ENCODE measurements around the gene SHISAL2B.

DNA sequence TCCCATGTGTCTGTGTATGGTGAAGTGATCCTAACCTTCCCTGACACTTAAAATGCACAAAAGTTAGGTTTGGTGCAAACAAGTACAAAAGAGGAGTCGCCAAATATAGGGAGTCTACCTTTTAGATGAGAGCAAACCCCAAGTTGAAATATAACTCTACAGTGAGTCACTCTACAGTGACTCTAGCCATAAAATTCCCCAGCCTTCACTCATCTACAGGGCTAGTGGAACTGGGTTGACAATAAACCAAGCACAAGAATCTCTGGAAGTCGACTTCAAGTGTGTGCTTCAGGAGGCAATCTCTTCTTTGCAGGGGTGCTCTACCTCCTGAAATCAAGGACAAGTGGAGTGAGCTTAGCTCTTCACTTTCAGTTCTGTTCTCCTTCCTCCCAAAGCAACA lies 3.3 kb downstream of the SHISAL2B start:
- no peak for TF ChIP-seq POLR2A (IDR thresholded peaks at IDR 0.05)
- TF ChIP-seq, protein P1, sequence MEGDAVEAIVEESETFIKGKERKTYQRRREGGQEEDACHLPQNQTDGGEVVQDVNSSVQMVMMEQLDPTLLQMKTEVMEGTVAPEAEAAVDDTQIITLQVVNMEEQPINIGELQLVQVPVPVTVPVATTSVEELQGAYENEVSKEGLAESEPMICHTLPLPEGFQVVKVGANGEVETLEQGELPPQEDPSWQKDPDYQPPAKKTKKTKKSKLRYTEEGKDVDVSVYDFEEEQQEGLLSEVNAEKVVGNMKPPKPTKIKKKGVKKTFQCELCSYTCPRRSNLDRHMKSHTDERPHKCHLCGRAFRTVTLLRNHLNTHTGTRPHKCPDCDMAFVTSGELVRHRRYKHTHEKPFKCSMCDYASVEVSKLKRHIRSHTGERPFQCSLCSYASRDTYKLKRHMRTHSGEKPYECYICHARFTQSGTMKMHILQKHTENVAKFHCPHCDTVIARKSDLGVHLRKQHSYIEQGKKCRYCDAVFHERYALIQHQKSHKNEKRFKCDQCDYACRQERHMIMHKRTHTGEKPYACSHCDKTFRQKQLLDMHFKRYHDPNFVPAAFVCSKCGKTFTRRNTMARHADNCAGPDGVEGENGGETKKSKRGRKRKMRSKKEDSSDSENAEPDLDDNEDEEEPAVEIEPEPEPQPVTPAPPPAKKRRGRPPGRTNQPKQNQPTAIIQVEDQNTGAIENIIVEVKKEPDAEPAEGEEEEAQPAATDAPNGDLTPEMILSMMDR (IDR thresholded peaks at IDR 0.05): no peak
- no peak for TF ChIP-seq EP300 (IDR thresholded peaks at IDR 0.05)

Measured in stomach (tissue), 4 donors.